HG03064 (cell line): ENCODE results near the gene CCT3.
A peak's percentile ranks its signal among the peaks of the same experiment; 100 is the strongest.
"Not testable (repeated sequence)": the region's sequence is repeated elsewhere in the genome, so short reads cannot be mapped to it uniquely, and the experiment has no call there.

Source experiments
- ATAC-seq: cut with Tn5 transposase; IDR thresholded peaks from one replicate; pipeline ENCODE4 v1.9.1; 2021; ENCODE audit warnings: low read depth; ENCODE audit not compliant: unreplicated experiment

The CCT3 gene

DNA sequence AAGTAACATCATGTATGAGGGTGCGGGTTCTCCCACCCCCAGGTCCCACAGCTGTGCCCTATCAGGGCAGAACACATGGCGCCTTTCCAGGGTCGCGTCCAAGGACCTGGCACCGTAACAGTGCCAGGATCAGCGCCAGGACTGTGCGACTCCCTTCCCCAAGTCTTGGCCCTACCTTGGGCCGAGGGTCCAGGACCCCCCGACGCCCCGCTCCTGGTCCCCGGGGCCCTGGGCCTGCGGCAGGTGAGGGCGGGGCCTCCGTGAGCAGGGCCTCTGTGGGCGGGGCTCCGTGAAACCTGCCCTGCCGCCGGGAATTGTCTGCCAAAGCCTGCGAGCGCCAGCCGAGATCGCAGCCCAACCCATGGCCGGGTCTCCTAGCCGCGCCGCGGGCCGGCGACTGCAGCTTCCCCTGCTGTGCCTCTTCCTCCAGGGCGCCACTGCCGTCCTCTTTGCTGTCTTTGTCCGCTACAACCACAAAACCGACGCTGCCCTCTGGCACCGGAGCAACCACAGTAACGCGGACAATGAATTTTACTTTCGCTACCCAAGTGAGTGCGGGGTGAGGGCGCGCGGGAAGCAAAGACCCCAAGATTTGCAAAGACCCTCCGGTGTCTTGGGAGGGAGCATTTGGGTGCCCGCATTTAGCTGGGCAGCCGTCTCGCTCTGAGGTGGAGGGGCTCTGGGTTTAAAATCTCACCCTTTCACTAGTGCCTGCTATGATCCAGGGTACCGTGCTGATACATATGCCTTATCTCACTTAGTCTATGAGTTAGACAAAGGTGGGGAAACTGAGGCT is 31.0 kb upstream of the CCT3 start, which contains the start of gene RHBG:
Gene RHBG, plus strand, starts transcription at position 323 of the 796 bp plus-strand sequence. Its CDS starts 39 bp downstream, at position 362.
- ATAC-seq, result no peak

DNA sequence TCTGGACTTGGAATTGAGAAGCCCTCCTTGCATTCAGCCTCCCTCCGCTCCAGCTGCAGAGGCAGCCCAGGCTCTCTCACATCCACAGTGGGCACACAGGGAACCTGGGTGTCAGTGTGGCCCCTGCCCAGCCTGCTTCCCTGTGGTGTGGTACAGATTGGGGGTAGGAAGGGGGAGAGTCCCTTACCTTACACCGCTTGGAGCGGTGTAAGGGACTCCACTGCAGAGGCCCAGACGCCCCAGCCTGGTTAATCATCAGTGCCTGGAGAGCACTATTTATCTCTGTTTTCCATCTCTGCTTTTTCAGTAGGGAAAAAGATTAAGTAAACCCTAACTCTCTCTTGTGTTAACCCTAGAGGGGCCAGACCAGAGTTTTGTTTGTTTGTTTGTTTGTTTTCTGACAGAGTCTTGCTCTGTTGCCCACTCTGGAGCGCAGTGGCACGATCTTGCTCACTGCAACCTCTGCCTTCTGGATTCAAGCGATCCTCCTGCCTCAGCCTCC is 30.1 kb upstream of the CCT3 start:
- ATAC-seq, result no peak

DNA sequence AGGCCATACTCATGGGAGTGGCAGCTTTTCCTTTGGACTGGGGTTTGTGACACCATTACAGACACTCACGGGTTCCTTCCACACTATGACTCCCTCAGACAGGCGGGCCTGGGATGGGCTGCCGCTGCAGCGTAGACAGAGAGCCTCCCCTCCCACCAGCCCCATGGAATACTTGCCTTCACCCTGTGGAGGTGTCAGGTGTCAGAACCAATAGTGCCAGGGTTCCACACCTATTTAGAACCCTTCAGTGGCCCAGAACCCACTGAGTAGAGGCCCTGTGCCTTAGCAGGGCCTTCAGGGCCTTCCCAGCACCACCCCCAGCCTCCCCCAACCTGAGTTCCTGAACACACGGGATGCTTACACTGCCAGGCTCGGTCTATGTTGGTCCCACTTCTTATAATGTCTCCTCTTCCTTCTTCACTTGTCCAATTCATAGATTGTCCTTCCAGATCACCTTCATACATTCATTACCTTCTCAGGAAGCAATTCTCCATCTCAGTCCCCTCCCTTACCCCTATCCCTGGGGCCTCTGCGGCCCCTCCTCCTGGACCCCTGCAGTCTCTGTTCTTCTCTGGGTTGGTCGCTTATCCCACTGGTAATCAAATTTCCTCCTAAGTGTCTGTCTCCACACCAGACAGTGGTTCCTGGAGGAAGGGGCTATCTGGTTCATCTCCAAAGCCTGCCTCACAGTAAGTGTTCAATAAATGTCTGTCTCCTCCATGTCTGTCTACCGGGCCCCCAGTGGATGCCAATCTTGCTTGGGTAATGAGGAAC is 29.5 kb upstream of the CCT3 start:
- no peak for ATAC-seq

DNA sequence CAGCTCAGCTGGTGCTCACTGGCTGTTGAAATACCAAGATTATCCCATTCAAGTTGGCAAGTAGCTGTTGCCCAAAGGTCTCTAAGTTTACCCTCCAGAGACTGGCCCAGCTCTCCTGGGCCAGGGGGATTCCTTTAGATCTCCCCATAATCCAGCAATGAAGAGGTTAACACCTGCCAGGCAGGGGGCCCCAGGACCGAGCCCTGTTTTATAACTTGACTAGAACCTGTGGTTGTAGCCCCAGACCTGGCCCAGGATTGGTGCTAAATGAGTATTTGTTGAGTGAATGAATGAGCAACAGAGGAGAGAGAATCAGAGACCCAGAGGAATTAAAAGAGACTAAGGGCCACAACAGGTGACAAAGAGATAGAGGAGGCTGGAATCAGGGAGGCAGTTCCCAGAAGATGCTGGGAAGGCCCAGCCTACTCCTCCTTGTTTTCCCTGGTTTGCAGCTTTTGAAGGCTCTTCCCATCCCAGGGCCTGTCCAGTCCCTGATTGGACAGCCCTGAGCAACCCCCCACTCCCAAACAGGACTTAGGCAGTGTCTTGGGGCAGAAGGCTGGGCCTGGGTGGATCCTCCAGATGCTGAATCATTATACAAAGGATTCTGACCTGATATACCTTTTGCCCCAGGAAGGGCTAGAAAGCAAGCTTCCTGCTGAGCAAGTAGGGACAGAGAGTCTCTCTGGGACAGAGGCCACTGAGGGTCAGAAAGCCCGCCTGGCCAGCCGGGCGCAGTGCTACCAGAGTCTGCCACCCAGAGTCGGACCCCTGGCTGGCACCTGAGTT is 28.5 kb upstream of the CCT3 start:
- ATAC-seq, result no peak

DNA sequence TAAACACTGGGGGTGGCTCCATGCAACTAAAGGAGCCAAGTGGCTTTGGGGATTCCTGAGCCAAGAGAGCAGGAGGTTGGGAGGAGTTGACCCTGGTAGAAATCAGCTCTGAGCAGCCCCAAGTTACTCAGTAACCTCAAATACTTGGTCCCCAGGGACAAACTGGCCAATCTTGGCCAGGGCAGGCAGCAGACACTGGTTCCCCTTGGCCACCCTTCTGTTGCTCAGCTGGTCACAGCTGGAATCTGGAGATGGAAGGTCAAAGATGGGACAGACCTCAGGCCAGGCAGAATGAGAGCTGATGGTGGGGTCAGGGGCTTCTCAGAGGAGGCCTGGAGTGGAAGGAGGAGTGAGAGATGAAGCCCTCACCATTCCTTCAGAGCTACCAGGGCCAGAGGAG is 27.7 kb upstream of the CCT3 start:
- peak; percentile 71 for ATAC-seq

DNA sequence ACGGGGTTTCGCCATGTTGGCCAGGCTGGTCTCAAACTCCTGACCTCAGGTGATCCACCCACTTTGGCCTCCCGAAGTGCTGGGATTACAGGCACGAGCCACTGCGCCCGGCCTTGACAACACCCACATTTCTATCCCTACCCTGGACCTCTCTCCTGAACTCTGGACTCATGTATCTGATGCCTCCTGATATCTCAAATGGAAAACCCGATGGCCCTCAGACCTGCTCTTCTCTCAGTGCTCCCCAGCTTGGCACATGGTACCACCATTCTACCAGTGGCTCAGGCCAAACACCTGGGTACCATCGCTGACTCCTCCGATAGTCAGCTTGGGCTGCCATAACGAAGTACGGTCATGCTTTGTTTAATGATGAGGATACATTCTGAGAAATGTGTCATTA is 22.4 kb upstream of the CCT3 start:
- no peak for ATAC-seq

DNA sequence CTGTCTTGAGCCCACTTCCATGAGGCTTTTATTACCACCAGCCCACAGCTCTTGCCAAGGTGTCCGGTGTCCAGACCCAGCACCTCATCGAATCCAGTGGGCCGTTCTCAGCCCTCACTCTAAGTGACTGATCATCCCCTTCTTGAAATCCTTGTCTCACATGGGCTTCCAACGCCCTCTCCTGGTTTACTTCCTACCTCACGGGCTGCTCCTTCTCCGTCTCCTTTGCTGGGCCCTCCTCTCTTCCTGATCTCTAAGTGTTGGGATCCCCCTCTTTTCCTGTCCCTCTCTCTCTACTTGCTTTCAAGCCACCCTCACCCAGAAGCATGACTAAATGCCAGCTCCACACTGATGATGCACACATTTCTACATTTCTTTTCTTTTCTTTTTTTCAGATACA is 21.9 kb upstream of the CCT3 start:
- no peak for ATAC-seq

DNA sequence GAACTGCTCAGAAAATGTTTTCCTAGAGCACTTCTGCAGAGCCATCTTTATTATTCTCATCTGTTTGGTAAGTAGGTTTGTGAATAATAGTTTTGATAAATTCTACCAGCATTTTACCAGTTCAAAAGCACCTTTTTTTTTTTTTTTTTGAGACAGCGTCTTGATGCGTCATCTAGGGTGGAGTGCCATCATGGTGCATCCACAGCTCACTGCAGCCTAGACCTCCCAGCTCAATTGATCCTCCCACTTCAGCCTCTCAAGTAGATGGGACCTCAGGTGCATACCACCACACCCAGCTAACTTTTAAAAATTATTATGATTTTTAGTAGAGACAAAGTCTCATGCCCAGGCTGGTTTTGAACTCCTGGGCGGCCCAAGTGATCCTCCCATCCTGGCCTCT is 21.2 kb upstream of the CCT3 start:
- no peak for ATAC-seq

DNA sequence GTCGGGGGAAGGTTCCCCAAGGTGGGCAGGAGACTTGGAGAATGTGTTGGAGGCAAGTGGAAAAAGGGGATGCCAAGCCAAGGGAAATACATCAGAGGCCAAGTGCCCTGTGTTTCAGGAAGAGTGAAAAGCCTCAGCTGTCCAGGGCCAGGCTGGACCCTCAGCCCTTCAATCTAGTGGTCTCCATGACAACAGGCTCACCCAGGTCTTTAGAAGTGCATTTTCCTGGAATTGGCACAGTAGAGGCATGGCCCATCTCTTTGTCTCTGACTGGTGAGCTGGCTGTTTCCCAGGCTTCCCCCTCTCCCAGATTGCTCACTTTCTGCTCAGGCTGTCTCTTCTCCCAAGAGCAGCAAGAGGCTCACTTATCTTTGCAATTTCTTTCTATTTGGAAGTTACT is 20.5 kb upstream of the CCT3 start:
- ATAC-seq, result no peak

DNA sequence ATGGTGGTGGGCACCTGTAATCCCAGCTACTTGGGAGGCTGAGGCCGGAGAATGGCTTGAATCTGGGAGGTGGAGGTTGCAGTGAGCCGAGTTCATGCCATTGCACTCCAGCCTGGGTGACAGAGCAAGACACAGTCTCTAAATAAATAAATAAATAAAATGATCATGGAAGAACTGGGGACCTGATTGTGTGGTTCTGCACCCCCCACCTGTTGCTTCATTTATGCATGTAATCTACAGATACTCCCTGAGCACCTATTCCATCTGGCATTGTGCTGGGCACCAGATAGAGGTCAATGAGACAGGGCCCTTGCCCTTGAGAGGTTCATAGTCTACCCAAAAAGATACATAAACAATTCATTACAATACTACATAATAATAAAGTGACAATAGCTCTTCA is 19.9 kb upstream of the CCT3 start:
- no peak for ATAC-seq

DNA sequence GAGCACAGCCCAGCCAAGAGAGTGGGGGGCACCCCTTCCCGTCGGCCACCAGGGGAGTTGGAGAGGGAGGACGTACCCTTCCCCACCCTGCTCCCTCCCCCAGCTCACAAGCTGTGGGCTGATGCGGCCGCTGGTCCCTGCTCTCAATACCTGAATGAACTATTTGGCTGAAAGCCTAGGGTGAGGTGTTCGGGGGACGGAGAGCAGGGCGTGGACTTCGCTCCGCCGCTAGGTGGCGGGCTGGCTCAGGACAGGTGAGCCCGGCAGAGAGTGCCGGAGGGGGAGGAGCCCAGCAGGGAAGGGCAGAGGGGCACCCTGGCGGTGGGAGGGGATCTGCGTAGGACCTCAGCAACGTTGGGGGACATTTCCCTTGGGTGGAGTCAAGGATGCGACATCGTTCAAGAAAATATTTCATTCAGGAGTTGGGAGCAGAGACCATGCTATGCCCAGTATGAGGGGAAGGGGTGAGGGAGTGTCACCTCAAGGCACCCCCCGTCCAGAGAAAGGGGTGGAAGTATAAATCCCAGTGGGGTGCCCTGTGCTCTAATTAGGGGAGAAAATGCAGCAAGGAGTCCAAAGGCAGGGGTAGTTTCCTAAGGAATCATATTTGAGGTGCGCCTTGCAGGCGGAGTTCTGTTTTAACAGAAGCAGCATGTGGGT is 18.9 kb upstream of the CCT3 start:
- no peak for ATAC-seq

DNA sequence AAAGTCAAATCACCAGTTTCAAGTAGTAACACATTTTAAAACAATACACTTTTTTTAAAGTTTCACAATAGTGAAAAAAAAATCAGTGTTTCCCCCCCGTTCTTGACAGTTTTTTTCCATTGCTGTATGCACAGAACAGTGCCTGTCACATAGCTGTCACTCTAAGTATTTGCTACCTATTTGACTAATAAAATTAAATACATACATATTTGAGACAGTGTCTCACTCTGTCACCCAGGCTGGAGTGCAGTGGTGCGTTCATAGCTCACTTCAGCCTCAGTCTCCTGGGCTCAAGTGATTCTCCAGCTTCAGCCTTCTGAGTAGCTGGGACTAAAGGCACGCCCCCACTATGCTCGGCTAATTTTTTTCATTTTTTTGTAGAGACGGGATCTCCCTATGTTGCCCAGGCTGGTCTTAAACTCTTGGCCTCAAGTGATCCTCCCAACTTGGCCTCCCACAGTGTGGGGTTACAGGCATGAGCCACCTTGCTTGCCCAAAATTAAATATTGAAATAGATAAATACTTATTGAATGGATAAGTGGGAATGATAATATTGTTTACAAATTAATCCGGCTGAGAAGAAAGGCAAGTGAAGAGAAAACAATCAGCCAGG is 18.3 kb upstream of the CCT3 start:
- ATAC-seq, result no peak

DNA sequence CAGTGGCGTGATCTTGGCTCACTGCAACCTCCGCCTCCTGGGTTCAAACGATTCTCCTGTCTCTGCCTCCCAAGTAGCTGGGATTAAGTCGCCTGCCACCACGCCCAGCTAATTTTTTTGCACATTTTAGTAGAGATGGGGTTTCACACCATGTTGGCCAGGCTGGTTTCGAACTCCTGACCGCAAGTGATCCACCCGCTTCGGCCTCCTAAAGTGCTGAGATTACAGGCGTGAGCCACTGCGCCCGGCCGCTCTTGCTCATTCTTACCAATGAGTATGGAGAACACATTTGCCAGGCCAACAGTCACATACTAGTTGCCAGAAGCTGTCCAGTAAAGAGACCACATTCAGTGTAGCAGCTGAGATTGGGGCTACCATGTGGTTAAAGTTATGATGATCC is 14.4 kb upstream of the CCT3 start:
- ATAC-seq, result not testable (repeated sequence)

DNA sequence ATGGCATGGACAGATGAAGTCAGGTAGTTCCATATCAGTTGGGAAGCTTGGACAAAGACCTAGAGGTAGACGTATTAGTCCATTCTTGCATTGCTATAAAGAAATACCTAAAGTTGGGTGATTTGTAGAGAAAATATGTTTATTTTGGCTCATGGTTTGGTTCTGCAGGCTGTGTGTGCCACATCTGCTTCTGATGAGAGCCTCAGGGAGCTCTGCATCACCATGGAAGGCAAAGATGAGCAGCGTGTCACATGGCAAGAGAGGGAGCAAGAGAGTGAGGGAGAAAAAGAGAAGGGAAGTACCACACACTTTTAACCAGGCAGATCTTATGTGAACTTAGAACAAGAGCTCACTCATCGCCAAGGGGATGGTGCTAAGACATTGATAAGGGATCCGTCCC is 9.2 kb upstream of the CCT3 start:
- ATAC-seq, result no peak

DNA sequence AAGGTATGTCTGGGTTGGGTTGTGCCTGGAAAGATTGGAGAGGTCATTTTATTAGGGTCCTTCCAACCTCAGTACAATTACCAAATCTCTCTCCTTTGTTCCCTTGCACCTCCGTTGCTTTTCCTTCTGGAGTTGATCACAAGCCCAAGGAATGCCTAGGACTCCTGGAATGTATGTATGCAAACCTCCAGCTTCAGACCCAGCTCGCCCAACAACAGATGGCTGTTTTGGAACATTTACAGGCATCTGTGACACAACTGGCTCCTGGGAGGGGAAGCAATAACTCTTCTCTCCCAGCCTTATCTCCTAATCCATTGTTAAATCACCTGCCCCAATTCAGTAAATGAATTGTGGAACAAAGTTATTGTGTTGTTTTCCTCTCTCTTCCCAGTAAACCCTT is 8.5 kb upstream of the CCT3 start:
- no peak for ATAC-seq

DNA sequence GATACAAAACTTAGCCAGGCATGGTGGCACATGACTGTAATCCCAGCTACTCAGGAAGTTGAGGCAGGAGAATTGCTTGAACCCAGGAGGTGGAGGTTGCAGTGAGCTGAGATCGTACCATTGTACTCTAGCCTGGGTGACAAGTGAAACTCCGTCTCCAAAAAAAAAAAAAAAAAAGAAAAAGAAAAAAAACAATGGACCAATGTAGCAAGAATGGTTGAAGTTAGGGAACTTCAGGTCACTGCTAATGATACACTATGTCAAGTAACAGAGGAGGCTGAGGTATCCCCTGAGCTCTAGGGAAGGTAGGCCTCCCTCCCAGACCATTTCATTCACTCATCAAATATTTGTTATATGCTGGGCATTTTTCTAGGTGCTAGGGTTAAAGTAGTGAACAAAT is 7.9 kb upstream of the CCT3 start:
- not testable (repeated sequence) for ATAC-seq

DNA sequence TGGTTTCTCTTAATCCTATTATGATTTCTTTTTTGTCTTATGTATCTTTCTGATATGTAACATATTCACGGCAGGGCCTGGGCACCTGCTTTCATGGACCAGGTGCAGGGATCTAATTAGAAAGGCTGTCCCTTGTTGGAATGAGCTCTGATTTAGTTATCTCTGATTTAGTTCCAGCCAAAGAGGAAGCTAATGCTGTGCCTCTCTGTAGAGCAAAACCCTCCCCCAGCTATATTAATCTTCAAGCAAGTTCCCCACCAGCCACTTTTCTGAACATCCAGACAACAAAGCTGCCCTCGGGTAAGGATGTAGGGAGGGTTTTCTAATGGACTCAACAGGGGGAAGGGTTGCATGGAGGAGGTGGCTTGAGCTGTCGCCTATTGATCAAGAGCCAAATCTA is 6.3 kb upstream of the CCT3 start:
- no peak for ATAC-seq

DNA sequence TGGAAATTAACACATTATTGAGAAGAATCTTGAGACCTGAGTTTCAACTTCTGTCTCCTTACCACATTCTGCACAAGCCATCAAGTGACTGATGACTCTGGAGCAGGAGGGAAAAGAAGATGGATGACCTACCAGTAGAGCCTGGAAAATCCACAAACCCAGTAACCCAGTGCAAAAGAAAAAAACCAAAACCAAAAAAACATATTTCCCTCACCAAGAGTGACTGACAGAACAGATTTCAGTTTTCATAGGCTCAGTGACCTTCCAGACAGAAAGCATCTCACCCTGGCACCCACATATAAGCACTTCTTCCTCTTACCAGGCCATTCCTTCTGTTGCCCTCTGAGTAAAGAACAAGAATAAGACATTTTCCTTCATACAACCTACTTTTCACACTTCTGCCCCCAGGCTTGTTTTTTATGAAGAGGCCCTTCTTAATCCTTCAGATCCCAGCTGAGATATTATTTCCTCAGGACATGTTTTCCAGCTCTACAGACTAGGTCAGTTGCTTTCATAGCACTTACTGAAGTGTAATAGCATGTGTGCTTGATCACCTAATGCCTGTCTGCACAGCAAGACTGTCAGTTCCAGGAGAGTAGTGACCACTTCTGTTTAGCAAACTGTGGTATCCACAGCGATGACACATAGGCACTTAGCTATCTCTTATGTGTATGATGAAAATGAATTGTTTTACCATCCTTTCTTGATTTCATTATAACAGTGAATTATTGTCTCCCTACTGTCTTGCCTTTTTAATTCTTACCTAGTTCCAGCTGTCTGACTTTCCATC is 4.3 kb upstream of the CCT3 start:
- ATAC-seq, result no peak

DNA sequence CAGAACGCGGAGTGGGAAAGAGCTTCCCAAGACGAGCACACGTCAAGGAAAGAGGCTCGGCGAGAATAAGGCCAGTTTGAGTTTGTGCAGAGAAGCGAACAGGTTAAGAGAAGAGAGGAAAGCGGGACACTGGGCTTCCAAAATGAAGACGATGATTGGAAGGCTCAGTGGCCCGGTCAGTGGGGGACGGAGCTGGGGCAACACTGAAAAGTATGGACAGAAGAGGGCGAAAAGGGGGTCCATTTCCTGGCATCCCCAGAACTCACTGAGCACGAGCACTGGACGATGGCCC is 258 bp downstream of the CCT3 start:
- peak; percentile 37 for ATAC-seq
